ENCODE results near the gene MAPK13.

Gene MAPK13

DNA sequence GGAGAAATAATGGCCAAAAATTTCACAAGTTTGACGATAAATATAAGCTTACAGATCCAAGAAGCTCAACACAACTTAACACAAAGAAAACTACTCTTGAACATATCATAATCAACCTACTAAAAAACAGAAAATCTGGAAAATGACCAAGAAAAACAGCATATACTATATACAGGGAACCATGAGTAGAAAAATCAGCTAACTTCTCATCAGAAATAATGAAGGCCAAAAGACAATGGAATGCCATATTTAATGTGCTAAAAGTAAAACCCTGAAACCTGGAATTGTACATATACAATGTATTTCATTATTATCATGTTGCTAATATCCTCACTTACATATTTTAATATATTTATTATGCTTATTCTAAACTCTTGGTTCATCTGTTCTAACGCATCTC is 25.3 kb downstream of the MAPK13 start:
- no peak for DNase-seq

DNA sequence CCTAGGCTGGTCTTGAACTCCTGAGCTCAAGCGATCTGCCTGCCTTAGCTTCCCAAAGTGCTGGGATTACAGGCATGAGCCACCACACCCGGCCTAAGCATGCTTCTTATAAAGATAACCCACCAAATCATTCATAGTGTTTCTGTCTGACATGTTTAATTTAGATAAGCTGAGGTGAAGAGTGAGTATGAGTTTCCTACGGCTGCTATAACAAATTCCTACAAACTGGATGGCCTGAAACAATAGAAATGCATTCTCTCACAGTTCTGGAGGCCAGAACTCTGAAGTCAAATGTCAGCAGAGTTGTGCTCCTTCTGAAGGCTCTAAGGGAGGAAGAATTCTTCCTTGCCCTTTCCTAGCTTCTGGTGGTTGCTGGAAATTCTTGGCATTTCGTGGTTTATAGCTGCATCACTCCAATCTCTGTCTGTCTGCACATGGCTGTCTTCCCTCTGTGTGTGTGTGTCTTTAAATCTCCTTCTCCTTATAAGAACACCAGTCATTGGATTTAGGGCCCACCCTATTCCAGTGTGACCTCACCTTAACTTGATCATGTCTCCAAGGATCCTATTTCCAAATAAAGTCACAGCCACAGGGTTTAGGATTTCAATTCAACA is 29.9 kb downstream of the MAPK13 start:
- no peak for DNase-seq

DNA sequence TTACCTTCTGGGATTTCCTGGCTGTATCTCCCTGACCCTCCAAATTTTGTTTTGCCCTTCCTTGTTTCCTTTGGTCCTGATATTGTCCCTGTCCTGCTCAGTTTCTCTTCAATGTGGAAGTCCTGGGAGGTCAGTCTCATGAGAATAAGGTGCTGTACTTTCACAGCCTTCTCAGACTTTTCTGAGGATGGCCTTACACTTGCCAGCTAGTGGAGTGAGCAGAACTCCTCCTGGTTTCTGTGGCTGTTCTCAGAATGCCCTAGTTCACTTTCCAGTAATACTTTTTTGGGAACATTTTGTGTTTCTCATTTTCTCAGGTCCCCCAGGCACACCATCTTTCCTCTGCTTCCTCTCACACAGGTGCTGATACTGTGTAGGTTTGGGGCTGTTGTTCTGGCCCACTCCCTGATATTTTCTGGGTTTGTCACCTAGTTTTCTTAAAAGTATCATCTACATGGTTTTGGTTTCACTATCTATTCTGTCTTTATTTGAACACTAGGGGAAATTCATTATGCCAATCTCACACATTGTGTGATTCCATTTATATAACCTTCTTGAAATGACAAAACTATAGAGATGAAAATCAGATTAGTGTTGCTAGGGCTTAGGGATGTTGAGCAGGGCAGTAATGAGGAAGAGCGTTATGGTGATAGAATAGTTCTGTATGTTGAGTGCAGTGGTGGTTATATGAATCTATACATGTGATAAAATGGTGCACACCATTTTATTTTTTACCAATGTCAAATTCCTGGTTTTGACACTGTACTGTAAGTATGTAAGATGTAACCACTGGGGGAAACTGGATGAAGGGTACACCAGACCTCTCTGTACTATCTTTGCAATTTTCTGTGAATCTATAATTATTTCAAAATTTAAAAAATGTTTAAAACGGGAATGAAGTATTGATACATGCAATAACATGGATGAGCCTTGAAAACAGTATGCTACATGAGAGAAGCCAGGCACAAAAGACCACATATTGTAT is 39.0 kb downstream of the MAPK13 start:
- peak in 1 of 5 donors; percentile 37 for DNase-seq

DNA sequence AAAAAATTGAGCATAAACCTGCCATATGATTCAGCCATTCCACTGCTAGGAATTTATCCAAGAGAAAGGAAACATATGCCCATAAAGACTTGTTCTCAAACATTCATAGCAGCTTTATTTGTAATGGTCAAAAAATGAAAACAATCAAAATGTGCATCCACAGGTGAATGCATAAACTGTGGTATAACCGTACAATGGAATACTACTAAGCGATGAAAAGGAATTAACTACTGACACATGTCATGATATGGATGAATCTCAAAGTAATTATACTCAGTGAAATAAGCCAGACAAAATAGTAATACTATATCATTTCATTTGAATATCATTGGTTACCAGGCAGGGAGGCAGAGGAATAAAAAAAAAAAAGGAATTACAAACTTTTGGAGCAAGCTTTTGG is 40.4 kb downstream of the MAPK13 start:
- DNase-seq, result no peak

DNA sequence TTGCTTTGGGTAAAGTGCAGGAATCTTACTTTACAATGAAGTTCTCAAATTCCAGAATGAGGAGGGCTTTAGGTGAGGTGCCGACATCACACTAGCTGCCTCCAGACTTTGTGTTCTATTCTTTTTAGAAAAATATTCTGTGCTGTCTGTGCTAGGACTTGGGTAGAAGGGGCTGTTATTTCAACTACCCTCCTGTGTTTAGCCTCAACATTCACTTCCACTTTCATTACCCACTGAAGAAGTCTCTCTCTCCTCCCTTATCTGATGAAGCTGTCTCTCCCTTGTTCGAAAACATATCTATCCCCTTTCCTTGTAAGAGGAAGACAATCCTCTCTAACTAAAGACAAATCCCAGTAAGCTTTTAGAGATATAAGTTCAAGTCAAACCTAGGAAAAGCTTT is 41.3 kb downstream of the MAPK13 start:
- DNase-seq, result peak in 1 of 5 donors; percentile 9

DNA sequence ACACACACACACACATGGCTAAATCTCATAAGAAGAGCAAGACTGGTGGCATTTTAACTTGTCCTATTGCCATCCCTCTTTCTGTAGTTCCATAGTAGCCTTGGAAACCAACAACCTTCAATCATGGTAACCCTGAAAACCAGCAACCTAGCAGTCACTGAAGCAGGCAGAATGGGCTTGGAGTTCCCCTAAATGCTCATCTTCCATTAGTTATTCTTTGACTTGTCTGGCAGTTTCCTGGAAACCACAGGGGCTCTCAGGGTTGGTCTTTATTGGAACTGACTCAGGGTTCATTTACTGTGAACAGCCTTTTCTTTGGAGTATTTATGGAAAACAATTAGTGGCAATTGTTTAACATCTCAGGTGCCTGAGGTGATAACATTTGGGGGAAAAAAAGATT is 46.9 kb downstream of the MAPK13 start:
- DNase-seq, result peak in 1 of 5 donors; percentile 44

DNA sequence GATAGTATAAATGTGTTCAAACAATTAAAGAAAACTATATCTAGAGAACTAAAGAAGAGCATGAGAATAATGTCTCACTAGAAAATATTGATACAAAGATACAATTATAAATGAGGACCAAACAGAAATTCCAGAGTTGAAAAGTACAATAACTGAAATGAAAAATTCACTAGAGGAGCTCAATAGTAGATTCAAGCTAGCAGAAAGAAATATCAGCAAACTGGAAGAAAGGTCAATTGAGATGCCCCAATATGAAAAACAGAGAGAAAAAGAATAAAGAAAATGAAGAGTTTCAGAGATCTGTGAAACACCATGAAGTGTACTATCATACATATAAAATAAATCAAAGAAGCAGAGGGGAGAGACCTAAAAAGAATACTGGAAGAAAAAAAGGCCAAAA is 48.2 kb downstream of the MAPK13 start:
- DNase-seq, result no peak

DNA sequence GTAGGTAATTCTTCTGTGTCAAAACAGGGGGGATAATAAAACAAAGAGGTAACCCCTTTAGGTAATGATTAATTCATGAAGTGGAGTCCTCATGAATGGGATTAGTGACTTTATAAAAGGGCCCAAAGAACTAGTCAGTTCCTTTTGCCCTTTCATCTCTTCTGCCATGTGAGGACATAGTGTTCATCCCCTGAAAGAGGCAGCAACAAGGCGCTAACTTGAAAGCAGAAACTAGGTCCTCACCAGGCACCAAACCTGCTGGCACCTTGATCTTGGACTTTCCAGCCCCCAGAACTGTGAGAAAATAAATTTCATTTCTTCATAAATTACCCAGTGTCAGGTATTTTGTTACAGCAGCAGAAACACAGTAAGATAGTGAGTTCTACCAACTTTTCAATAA is 49.8 kb downstream of the MAPK13 start:
- no peak for DNase-seq

DNA sequence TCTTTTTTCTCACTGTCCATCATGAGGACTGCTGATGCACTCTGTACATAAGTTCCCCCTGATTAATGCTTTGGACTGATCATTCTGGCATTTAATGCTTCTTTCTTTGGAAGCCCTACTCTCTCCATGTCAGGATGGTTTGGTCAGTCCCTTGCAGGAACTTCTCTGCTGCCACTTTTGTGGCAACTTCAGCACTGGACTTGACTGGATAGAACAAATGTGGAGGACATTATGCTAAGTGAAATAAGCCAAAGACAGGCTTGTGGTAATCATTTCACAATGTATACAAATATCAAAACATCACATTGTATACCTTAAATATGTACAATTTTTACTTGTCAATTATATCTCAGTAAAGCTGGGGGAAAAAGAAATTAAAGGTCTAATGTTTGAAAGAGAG is 54.0 kb downstream of the MAPK13 start:
- DNase-seq, result no peak

DNA sequence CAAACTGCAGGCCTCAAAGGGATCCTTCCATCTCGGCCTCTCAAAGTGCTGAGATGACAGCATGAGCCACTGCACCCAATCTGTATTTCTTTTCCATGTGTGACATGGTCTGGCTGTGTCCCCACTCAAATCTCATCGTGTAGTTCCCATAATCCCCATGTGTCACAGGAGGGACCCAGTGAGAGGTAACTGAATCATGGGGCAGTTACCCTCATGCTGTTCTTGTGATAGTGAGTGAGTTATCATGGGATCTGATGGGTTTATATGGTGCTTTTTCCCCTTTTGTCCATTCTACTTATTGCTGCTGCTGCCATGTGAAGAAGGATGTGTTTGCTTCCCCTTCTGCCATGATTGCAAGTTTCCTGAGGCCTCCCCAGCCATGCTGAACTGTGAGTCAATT is 55.9 kb downstream of the MAPK13 start:
- no peak for DNase-seq

DNA sequence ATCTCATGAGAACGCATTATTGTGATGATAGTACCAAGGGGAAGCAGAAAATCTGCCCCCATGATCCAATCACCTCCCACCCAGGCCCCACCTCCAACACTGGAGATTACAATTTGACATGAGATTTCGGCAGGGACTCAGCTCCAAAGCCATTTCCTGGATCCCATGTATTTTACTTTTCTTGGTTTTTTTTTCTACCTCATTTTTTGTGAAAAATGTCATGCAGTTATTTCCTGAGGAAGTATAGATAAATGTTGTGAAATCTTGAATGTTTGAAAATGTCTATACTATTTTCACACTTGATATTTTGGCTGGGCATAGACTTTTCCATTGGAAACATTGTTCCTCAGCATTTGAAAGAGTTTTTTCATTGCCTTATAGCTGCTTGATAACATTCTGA is 57.1 kb downstream of the MAPK13 start:
- no peak for DNase-seq
